Prostate gland (tissue), 2 donors: ENCODE measurements around the gene TBC1D9B. TPM values are rescaled to one million over a fixed set of nuclear protein-coding genes. Genes with fewer than 3 reads are reported as not detected.

Experiments used
- DNase-seq: peaks from one replicate; pipeline ENCODE4 v3.0.0-alpha.2; 2019; ENCODE audit warnings: low spot score
- H3K27ac ChIP-seq, 2 donors: fragments of 200-600 bp; sonication (generic); 2 replicates each; pipeline ENCODE4 v1.5.1; 2017 to 2019
- H3K27me3 ChIP-seq: fragments of 200-600 bp; sonication (generic); replicated peaks from 2 replicates; pipeline ENCODE4 v1.5.1; 2019; ENCODE audit not compliant: insufficient read depth
- H3K36me3 ChIP-seq, 2 donors: fragments of 200-600 bp; sonication (generic); 1 replicate in 1 of 2; 2 replicates in 1 of 2; pipeline versions ENCODE4 v1.5.1 to v1.8.1; 2017 to 2019
- H3K4me1 ChIP-seq: fragments of 200-600 bp; sonication (generic); replicated peaks from 2 replicates; pipeline ENCODE4 v1.5.1; 2019
- H3K4me3 ChIP-seq, 2 donors: fragments of 200-600 bp; sonication (generic); 2 replicates each; pipeline ENCODE4 v1.5.1; 2017 to 2019
- H3K9me3 ChIP-seq: fragments of 200-600 bp; sonication (generic); 2 replicates; pipeline ENCODE4 v1.5.1; 2017
- CTCF ChIP-seq, 4 experiments: fragments of 200-600 bp in 2 of 4; fragments of 450-650 bp in 2 of 4; sonication (generic) in 2 of 4; IDR thresholded peaks; 1 replicate in 3 of 4; 2 replicates in 1 of 4; pipeline ENCODE4 v1.5.1; 2016 to 2019; ENCODE audit warnings: antibody characterized with exemption in 4 of 4, mild to moderate bottlenecking in 2 of 4, moderate library complexity in 2 of 4
- POLR2A ChIP-seq: fragments of 450-650 bp; IDR thresholded peaks from one replicate; pipeline ENCODE4 v1.6.1; 2016; ENCODE audit warnings: antibody characterized with exemption, mild to moderate bottlenecking
- POLR2AphosphoS5 ChIP-seq: sonication (generic); formaldehyde crosslinking; IDR thresholded peaks from one replicate; pipeline ENCODE4 v1.6.1; 2017; ENCODE audit warnings: antibody characterized with exemption
- WGBS: methylation state at CpG from one replicate; pipeline ENCODE4 v1.1.5; 2018; 5-methylcytosine and 5-hydroxymethylcytosine counted together
- intact Hi-C: fragments of 100-400 bp; cut with DNase I; formaldehyde crosslinking; loops from one replicate; pipeline ENCODE4 v1.14.2; 2022
- total RNA-seq, 2 donors: library from RNA; depleted of rRNA; stranded (reverse); fragments of >200 nt; gene quantifications; one replicate each; pipeline ENCODE4 v1.1.0, GENCODE V29; 2016

Gene TBC1D9B
- total RNA-seq, 2 donors from 2014 or later: 64.1 to 163 TPM

- H3K27me3 ChIP-seq: no peaks in the 10 kb centered on the region
- WGBS: 91% methylated on average over 25 of the region's 25 CpGs
- H3K4me1 ChIP-seq: peaks cover 5% of the 10 kb centered on the region
- intact Hi-C loops: loop anchor here (5.0 kb wide), 2 partner anchors 102 to 168 kb away; partner anchors contain the start of gene RNF130
- TF ChIP-seq POLR2AphosphoS5: no peak
- TF ChIP-seq POLR2A: no peak
- TF ChIP-seq CTCF (IDR thresholded peaks at IDR 0.05): no peak
- H3K36me3 ChIP-seq: no peaks in the 10 kb centered on the region
- H3K9me3 ChIP-seq: no peaks in the 10 kb centered on the region
- no peak for DNase-seq
- H3K27ac ChIP-seq: no peak overlapping the region
- H3K4me3 ChIP-seq: no peak overlapping the region
Observed at GRCh38 chr5:179904463-179905160, 3.1 kb downstream of the TBC1D9B start.

- Histone ChIP-seq H3K4me1 (peaks cover 5% of the 10 kb centered on the region), H3K27ac (no peak overlapping the region), H3K36me3 (peaks cover 0 to 1% of the 10 kb centered on the region in 2 donors), H3K9me3 (no peaks in the 10 kb centered on the region), H3K27me3 (no peaks in the 10 kb centered on the region), H3K4me3 (no peak overlapping the region)
- TF ChIP-seq POLR2A (no peak), POLR2AphosphoS5 (no peak), CTCF (IDR thresholded peaks at IDR 0.05) (no peak)
- DNase-seq: no peak
- 92% methylated on average over 7 of the region's 7 CpGs for WGBS
- intact Hi-C loops: no loop called here
Observed at GRCh38 chr5:179902763-179903158, 4.9 kb downstream of the TBC1D9B start.

- Histone ChIP-seq H3K4me3 (no peak overlapping the region), H3K36me3 (peaks cover 0 to 5% of the 10 kb centered on the region in 2 donors), H3K27ac (no peak overlapping the region), H3K27me3 (no peaks in the 10 kb centered on the region), H3K4me1 (peaks cover 5% of the 10 kb centered on the region), H3K9me3 (no peaks in the 10 kb centered on the region)
- intact Hi-C loops: no loop called here
- WGBS: 81% methylated on average over 15 of the region's 15 CpGs
- TF ChIP-seq POLR2AphosphoS5 (no peak), POLR2A (no peak), CTCF (IDR thresholded peaks at IDR 0.05) (no peak)
- DNase-seq: no peak
Observed at GRCh38 chr5:179901915-179902762, 5.6 kb downstream of the TBC1D9B start.

GRCh38 chr5:179901462-179901861 is 6.2 kb downstream of the TBC1D9B start:
- no peak for DNase-seq
- no peak overlapping the region for H3K27ac ChIP-seq
- 91% methylated on average over 6 of the region's 6 CpGs for WGBS
- no peak overlapping the region for H3K4me3 ChIP-seq
- intact Hi-C loops: no loop called here
- no peaks in the 10 kb centered on the region for H3K4me1 ChIP-seq
- peaks cover 0 to 5% of the 10 kb centered on the region in 2 donors for H3K36me3 ChIP-seq
- no peak for TF ChIP-seq CTCF (IDR thresholded peaks at IDR 0.05)
- no peak for TF ChIP-seq POLR2AphosphoS5
- no peaks in the 10 kb centered on the region for H3K9me3 ChIP-seq
- H3K27me3 ChIP-seq: no peaks in the 10 kb centered on the region
